AG08395 (cell line): ENCODE results near the gene FLT3LG.

Source experiments
- DNase-seq: peaks from one replicate; pipeline ENCODE4 v3.0.0; 2012; ENCODE audit warnings: mixed read lengths, low spot score

The FLT3LG gene

DNA sequence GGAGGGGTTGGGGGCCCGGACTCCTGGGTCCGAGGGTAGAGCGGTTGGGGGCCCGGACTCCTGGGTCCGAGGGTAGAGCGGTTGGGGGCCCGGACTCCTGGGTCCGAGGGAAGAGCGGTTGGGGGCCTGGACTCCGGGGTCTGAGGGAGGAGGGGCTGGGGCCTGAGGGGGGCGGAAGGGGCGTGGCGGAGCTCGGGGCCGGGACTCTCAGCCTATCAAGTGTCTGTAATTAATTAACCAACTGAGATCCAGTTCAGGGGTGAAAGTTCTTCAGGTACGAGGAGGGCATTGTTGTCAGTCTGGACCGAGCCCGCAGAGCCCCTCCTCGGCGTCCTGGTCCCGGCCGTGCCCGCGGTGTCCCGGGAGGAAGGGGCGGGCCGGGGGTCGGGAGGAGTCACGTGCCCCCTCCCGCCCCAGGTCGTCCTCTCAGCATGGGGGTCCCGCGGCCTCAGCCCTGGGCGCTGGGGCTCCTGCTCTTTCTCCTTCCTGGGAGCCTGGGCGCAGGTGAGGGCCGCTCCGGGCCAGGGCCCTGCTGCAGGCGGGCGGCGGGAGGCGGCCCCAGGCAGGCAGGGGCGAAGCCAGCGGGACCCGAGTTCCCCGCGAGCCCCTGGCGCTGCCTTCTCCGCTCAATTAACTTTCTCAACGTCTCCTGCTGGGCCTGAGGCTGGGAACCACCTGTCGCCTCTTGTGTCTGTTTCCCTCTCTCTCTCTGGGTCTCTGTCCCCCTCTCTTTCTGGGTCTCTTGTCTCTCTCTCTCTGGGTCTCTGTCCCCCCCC is 39.1 kb downstream of the FLT3LG start:
- DNase-seq, result peak; percentile 52

DNA sequence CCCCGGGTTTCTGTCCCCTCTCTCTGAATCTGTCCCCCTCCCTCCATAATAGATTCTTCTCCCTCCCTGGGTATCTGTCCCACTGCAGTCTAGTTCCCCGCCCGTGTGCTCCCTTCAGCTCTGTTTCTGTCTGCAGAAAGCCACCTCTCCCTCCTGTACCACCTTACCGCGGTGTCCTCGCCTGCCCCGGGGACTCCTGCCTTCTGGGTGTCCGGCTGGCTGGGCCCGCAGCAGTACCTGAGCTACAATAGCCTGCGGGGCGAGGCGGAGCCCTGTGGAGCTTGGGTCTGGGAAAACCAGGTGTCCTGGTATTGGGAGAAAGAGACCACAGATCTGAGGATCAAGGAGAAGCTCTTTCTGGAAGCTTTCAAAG is 39.7 kb downstream of the FLT3LG start:
- DNase-seq, result no peak

DNA sequence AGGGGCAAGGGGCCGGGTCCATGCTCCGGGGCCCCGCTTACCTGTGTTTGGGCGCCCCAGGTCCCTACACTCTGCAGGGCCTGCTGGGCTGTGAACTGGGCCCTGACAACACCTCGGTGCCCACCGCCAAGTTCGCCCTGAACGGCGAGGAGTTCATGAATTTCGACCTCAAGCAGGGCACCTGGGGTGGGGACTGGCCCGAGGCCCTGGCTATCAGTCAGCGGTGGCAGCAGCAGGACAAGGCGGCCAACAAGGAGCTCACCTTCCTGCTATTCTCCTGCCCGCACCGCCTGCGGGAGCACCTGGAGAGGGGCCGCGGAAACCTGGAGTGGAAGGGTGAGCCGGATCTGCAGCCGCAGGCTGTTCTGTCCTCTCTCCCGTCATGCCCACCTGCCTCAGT is 40.1 kb downstream of the FLT3LG start:
- no peak for DNase-seq

DNA sequence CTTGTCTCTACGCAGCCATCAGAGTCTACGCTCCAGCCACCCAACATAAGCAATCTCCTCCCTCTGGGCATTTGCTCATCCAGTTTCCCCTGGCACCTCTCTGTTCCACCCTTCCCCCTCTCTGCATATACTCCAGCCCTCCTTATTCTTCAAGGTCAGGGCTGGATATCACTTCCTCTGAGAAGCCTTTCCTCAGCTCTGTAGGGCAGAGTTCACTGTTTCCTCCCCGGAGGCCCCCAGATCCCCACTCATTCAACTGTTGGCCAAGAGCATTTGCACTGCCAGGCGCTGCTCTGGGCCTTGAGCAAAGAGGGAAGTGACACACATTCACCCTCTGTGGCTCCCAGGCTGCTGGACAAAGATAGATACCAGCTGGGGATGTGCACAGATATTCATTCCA is 41.8 kb downstream of the FLT3LG start:
- DNase-seq, result peak; percentile 0

DNA sequence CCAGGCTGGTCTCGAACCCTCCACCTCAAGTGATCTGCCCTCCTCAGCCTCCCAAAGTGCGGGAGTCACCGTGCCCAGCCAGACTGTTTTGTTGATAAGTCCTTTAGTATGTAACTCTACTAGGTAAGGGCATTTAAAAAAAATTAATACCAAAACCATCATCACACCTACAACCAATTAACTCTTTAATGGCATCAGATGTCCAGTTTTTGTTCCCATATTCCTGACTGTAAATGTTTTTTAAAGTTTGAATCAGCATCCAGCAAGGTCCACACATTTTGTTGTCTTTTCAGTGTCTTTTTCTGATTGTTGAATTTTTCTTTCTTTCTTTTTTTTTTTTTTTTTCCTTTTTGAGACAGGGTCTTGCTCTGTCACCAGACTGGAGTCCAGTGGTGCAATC is 44.0 kb downstream of the FLT3LG start:
- DNase-seq, result no peak

DNA sequence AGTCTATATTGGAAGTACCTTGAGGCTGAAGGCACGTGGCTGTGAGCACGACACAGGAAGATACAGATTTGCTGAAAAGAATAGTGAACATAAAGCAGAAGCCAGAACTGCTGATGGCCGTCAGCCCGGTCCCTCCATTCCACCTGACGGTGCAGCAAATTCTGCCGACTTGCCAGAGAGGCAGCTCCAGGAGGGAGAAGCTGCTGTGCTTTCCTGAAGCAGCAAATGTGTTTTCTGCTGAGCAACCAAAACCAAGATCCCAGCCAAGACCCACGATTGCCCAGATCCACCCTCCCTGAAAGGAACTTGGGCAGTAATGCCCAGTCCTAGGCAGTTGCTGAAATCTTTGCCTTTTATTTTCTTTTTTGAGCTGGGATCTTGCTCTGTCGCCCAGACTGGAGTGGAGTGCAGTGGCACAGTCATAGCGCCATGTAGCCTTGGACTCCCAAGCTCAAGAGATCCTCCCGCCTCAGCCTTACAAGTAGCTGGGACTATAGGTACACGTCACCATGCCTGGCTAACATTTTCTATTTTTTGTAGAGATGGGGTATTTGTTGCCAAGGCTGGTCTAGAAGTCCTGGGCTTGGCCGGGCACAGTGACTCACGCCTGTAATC is 46.8 kb downstream of the FLT3LG start:
- no peak for DNase-seq

DNA sequence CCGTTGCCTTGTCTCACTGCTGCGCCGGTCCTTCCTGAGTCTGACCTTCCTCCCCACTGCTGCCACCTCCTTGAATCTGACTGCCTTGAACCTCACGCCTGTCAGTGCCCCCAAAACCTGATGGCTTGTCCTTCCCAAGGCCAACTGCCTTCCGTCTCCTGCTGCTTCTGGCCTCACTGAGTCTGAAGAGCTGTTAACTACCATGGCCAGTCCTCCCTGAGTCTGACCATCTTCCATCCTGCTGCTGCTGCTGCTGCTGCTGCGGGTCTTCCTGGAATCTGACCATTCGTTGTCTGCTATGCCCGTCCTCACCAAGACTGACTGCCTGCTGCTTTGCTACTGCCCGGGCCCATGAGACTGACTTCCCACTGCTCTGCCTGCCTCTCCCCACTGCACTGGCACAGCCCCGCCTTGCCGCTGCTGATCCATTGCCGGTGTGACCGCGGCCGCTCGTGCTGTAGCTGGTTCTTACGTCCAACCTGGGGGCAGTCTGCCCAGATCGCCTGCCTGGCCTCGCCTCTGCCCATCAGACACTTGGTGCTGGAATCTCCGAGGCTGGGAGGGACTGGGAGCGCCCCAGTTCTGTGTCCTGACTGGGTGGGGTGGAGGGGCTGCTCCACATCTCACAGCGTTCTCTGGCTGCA is 50.9 kb downstream of the FLT3LG start:
- no peak for DNase-seq

DNA sequence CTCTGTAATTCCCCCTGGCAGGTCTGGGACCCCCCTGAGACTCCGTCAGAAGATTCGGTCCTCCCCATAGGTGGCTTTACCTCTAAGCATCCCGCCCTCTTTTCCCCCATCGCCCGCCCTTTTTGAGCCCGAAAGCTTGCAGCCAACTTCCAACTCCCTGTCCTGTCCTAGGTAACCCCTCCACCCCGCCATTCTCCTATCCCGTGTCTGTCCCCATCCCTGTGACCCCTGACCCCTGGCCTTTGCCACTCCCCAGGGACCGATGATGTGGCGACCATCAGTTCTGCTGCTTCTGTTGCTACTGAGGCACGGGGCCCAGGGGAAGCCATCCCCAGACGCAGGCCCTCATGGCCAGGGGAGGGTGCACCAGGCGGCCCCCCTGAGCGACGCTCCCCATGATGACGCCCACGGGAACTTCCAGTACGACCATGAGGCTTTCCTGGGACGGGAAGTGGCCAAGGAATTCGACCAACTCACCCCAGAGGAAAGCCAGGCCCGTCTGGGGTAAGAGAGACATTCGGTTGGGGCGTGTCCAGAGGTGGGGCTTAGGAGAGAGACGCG is 54.3 kb downstream of the FLT3LG start:
- peak; percentile 58 for DNase-seq

DNA sequence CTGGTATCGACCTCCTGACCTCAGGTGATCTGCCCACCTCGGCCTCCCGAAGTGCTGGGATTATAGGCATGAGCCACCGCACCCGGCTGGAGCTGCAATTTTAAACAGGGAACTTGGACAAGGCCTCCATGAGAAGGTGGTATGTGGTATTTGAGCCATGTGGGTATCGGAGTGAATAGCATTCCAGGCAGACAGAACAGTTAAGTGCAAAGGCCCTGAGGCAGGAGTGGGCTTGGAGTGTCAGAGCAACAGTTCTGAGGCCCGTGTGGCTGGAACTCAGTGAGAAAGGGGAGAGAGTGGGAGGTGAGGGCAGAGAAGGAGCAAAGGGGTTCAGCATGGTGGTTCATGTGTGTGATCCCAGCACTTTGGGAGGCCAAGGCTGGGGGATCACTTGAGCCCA is 56.7 kb downstream of the FLT3LG start:
- no peak for DNase-seq

DNA sequence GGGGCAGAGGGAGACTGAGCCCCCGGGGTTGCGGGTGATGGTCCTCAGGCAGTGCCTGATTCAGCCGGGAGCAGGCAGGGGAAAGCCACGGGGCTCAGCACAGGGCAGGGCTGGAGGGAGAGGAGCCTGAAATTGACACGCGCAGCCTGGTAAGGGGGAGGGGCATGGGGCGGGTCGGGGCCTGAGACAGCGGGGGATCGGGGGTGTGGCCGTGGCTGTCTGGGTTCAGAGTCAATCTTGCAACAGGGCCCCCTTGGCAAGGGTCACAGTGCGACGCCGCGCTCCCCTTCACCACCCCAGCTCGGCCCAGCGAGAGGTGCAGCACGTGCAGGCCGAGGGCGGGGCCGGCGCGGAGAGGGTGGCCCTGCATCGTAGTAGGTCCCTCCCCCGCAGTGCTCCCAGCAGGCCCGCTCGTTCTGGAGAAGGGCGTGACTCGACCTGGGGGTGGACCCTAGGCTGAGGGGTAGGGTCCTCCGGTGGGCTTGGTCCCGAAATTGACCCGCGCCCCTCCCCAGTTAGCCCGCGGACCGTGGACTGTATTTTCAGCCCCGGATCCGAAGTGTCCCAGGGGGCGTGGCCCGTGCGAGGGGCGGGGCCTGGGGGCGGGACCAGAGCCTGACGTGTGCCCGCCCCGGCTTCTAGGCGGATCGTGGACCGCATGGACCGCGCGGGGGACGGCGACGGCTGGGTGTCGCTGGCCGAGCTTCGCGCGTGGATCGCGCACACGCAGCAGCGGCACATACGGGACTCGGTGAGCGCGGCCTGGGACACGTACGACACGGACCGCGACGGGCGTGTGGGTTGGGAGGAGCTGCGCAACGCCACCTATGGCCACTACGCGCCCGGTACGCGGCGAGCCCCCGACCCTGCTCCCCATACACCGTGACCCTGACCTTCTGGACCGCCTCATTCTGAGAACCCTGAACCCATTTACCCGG is 59.8 kb downstream of the FLT3LG start:
- peak; percentile 59 for DNase-seq

DNA sequence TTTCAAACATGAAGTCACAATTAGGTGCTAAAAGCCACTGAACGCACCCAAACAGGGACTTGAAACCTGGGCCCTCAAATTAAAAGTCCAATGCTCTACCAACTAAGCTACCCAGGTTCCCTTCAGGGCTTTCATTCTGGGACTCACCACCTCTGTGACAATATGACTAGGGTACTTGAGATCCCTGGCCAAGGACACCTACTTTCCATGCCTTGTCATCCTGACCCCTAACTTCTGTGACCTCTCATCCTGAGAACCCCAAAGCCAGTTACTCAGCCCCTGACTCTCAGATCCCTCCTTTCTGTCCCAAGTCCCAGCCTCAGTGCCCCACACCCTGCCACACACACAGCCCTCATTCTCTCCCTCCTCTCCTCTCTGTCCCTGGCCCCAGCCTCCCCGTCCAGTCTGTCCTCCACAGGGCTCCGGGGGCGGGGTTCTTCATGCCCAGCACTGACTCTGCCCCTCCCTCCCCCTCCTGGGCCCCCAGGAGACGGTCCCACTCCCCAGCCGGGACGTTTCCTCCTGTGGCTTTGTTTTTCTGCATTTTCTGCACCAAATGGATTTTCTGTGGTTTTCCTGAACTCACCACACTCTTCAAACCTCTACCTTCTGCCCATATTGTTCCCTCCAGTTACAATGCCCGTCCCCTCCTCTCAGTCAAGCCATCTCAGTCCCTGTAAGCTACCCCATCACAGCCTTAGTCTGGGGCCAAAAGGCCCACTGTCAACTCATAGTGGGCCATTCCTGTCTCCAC is 60.8 kb downstream of the FLT3LG start:
- DNase-seq, result no peak
